GM19328 (cell line): ENCODE results near the gene ZNF280A.
"Not testable (repeated sequence)": the region's sequence is repeated elsewhere in the genome, so short reads cannot be mapped to it uniquely, and the experiment has no call there.

Experiments used
- ATAC-seq: cut with Tn5 transposase; IDR thresholded peaks from one replicate; pipeline ENCODE4 v1.9.1; 2021; ENCODE audit warnings: mild to moderate bottlenecking, moderate library complexity; ENCODE audit not compliant: unreplicated experiment

The ZNF280A gene

DNA sequence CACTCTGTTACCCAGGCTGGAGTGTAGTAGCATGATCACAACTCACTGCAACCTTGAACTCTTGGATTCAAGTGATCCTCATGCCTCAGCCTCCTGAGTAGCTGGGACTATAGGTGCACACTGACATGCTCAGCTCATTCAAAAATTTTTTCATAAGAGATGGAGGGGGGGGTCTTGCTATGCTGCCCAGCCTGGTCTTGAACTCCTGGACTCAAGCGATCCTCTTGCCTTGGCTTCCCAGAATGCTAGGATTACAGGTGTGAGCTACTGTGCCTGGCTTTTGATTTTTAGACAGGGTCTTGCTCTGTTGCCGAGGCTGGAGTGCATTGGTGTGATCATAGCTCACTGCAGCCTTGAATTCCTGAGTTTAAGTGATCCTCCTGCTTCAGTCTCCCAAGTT lies 25.0 kb upstream of the ZNF280A start:
- no peak for ATAC-seq

DNA sequence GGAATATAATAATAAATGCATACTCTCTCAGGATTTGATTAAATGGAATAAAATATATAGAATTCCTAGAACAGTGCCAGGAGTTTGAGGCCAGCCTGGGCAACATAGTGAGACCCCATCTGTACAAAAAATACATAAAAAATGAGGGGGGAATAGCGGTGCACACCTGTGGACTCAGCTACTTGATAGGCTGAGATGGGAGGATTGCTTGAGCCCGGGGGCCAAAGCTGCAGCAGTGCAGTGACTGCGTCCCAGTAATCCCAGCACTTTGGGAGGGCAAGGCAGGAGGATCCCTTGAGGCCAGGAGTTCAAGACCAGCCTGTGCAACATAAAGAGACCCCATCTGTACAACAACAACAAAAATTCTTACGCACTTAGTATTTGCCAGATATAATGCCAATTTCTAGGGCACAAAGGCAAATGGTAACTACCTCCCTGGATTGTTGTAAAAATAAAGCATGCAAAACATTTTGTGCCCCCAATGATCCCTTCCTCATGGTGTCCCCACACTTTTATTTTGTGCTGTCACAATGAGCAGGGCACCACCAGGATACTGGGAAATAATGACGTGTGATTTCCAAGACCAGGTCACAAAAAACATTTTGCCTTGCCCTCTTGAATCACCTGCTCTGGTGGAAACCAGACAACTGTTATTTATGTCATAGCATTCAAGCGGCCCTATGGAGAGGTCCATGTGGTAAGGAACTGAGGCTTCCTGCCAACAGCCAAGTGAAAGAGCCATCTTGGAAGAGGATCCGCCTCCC lies 18.3 kb upstream of the ZNF280A start:
- no peak for ATAC-seq

DNA sequence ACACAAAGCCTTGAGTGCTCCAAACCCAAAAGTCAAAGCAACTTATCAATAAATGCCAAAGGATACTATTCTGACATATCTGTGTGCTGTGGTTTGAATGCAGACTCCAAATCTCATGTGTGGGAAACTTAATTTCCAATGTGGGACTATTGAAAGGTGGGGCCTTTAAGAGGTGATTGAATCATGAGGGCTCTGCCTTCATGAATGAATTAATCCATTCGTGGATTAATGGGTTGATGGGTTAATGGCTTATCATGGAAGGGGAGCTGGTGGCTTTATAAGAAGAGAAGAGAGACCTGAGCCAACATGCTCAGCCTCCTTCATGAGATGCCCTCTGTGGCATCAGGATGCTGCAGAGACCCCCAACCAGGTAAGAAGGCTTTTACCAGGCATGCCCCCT lies 16.8 kb upstream of the ZNF280A start:
- ATAC-seq: no peak

DNA sequence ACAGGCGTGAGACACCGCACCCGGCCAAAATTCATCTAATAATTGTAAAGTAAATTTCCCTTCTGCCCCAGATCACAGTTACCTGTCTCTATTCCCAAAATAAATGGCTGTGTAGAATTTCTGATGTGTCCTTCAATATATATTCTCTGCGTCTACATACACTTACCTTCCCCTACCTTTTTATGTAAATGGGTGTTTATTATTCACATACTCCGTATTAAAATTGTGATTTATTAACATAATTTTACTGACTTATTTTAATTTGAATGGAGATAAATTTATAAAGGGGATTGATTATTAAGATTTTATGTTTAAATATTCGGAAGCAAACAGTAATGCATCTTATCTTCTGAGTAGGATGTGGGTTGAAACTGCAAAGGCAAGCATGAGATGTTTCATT lies 16.4 kb upstream of the ZNF280A start:
- no peak for ATAC-seq

DNA sequence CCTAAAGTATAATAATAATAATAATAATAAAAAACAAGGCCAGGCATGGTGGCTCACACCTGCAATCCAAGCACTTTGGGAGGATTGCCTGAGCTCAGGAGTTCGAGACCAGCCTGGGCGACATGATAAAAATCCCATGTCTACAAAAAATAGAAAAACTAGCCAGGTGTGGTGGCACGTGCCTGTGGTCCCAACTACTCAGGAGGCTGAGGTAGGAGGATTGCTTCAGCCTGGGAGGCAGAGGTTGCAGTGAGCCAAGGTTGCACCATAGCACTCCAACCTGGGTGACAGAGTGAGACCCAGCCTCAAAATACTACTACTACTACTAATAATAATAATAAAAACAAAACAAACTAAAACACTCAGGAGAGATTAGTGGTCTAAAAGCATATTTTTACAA lies 15.6 kb upstream of the ZNF280A start:
- ATAC-seq: no peak

DNA sequence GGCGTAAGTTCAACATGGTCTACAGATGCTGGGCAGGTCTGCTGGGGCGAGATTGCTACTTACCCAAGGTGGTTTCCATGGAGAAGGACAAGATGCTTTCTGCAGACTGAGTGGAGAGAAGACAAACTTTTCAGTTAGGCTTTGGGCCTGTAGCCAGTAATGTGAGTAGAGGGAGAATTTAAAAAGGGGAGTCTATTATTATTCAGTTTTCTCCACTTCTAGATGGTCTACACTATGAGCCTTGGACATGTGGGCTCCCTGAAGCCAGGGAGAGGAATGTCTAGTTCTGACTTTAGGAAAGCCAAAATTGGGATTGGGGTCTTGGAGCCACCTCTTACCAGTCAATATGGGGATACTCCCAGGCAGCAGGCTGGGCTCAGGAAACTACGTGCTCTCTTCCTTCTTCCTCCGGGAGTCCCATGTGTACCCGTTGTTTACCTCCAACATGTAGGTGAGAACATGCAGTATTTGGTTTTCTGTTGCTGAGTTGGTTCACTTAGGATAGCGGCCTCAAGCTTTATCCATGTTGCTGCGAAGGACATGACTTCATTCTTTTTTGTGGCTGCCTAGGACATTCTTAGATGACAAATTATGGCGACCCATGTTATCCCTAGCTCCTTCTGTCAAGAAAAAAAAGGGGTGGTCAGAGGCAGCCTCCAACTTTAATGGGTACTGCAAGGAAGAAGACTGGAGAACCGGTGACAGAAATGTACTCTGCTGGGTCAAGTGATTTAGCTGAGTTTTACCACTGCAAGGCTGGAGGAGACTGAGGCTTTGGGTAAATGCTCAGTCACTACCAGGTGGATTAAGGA lies 14.7 kb upstream of the ZNF280A start:
- no peak for ATAC-seq

DNA sequence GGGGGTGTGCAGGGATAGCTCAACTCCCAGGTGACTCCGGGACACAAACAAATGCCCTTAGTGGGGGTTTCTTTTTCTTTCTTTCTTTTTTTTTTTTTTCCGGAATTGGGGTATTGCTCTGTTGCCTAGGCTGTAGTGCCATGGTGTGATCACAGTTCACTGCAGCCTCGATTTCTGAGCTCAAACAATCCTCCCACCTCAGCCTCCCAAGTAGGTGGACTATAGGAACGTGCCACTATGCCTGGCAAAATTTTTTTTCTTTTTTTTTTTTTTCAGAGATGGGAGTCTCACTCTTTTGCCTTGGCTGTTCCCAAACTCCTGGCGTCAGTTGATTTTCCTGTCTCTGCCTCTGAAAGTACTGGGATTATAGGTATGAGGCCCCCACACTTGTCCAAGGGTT lies 13.8 kb upstream of the ZNF280A start:
- ATAC-seq: no peak

DNA sequence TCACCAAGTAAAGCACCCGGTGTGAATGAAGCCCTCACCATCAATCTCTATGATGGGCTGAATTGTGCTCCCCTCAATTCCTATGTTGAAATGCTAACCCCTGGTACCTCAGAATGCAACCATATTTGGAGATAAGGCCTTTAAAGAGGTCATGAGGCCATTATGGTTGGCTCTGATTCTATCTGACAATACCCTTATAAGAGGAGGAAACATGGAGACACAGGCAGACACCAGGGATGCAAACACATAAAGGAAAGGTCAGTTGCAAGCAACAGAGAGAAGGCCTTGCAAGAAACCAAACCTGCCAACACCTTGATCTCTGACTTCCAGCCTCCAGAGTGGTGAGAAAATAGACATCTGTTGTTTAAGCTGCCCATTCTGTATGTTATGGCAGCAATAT lies 13.3 kb upstream of the ZNF280A start:
- ATAC-seq: no peak

DNA sequence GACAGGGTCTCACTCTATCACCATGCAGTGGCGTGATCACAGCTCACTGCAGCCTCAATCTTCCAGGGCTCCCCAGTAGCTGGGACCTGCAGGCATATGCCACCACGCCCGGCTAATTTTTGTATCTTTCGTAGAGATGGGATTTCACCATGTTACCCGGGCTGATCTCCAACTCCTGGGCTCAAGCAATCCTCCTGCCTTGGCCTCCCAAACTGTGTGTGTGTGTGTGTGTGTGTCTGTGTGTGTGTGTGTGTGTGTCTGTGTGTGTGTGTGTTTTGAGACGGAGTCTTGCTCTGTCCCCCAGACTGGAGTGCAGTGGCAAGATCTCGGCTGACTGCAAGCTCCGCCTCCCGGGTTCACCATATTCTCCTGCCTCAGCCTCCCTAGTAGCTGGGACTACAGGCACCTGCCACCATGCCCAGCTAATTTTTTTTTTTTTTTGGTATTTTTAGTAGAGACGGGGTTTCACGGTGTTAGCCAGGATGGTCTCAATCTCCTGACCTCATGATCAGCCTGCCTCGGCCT lies 12.5 kb upstream of the ZNF280A start:
- not testable (repeated sequence) for ATAC-seq

DNA sequence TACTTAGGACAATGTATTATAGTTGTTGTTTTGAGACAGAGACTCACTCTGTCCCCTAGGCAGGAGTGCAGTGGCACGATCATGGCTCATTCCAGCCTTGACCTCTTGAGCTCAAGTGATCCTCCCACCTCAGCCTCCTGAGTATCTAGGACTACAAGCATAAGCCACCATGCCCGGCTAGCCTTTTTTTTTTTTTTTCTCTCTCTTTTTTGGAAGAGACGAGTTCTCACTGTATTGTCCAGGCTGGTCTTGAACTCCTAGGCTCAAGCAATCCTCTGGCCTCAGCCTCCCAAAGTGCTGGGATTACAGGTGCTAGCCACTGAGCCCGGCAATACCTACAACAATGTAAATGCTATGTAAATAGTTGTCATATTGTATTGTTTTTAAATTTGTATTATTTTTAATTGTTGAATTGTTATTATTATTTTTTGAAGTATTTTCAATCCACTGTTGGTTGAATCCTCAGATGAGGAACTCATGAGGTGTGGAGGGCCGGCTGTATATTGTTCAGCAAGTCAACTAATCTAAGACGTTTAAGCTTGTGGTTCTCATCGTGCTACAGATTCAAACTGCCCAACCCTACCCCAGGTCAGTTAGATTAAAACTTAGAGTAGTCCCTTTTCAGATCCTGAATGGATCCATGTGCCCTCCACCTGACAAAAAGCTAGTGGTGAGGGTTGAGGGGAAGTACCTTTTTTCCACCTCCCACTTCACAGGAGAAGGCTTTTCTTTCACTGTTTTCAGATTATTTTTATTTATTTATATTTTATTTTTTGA lies 11.9 kb upstream of the ZNF280A start:
- no peak for ATAC-seq

DNA sequence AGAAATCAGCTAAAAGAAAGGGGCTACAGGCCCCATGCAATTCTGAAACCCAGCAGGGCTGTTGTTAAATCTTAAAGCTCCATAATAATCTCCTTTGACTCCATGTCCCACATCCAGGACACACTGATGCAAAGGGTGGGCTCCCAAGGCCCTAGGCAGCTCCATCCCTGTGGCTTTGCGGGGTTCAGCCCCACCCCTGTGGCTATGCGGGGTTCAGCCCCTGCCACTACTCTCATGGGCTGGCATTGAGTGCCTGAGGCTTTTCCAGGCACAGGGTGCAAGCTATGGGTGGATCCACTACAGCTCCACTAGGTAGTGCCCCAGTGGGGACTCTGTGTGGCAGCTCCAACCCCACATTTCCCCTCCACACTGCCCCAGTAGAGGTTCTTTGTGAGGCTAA lies 8.7 kb upstream of the ZNF280A start:
- no peak for ATAC-seq

DNA sequence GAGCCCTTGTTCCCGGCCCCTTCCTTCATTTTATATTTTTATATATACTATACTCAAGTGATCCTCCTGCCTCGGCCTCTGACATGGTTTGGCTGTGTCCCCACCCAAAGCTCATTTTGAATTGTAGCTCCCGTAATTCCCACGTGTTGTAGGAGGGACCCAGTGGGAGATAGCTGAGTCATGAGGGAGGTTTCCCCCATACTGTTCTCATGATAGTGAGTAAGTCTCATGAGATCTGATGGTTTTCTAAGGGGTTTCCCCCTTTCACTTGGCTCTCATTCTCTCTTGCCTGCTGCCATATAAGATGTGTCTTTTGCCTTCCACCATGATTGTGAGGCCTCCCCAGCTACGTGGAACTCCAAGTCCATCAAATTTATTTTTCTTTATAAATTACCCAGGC lies 7.2 kb upstream of the ZNF280A start:
- ATAC-seq: no peak

DNA sequence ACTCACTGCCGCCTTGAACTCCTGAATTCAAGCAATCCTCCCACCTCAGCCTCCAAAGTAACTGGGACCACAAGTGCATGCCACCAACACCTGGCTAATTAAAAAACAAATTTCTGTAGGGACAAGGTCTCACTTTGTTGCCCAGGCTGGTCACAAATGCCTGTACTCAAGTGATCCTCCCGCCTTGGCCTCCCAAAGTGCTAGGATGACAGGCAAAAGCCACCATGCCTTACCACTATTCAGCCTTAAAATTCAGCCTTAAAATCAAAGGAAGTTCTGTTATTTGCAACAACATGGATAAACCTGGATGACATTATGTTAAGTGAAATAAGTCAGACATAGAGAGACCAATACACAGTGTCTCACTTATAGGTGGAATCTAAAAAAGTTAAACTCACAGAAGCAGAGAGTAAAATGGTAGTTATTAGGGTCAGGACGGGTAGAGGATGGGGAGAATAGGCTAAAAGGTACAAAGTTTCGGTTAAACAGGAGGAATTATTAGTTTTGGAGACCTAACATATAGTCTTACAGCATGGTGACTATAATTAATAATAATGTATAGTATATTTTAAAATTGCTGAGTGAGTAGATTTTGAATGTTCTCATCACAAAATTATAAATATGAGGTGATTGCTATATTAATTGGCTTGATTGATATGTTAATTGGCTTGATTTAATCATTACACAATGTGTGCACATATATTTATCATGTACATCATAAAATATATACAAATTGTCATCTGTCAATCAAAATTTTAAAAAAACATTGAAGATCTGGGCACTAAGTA lies 6.2 kb upstream of the ZNF280A start:
- no peak for ATAC-seq

DNA sequence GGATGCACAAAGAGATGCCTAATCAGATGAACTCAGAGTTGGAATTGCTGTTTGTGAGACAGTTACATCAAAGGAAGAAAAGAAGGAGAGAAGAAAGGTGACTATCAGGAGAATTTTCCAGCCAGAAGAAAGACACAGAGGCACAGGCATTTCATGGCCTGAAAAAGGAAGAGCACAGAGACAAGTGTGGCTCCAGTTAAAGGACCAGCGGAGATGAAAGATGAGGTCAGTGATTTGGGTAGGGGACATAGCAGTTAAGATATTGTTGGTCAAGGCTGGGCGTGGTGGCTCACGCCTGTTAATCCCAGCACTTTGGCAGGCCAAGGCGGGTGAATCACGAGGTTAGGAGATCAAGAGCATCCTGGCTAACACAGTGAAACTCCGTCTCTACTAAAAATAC lies 3.4 kb upstream of the ZNF280A start:
- ATAC-seq: no peak

DNA sequence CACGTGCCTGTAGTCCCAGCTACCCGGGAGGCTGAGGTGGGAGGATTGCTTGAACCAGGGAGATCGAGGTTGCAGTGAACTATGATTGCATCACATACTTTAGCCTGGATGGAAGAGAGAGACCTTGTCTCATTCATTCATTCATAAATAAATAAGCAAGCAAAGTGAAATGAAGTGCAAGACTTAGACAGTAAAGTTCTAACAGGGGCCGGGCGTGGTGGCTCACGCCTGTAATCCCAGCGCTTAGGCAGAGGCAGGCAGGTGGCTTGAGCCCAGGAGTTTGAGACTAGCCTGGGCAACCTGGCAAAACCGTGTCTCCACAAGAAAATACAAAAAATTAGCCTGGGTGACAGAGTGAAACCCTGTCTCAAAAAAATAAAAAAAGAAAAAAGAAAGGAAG lies 1.6 kb upstream of the ZNF280A start:
- no peak for ATAC-seq

DNA sequence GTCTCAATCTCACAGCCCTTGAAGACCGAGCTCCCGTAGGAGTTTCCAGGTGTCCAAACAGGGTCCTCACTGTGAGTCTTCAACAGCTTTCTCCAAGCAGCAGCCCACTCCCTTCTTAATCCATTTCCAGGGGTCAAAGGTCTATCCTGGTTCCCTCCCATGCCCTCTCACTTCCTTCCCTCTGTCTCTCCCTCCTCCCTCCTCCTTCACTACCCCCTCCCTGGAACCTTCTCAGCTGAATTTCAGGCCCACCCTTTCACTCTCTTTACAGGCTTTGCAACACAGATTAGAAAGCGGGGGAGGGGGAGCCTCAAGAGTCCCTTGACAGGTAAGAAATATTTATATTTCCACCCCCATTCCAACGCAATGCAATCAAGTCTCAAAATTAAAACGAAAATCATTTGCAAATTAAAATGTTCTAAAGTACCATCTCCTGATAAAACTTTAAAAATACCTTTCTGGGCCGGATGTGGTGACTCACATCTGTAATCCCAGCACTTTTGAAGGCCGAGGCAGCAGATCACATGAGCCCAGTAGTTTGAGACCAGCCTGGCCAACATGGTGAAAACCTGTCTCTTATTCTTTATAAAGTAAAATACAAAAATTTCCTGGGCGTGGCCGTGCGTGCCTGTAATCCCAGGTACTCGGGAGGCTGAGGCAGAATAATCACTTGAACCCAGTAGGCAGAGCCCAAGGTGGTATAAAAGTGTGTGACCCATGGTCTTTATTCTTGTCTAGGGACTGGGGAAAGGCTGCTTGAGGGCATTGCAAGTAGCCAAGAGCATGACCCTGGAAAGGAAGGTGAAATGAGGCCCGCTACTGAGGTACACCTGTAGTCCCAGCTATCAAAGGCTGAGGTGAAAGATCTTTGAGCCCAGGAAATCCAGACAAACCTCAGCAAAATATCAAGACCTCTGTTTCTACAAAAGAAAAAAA lies 865 bp upstream of the ZNF280A start:
- ATAC-seq: no peak

DNA sequence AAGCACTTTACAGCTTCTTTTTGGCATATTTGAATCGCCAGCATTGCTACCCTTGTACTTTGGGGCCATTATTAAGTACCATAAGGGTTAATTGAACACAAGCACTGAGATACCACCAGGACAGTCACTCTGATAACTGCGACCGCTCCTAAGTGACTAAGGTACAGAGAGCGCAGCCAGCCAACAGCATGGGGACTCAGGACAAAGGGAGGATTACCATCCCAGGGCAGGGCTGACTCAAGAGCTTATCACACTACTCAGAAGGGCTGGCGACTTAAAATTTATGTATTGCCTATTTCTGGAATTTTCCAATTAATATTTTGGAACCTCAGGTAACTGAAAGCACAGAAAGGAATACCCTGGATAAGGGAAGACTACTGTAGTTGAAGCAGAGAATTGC lies 479 bp downstream of the ZNF280A start:
- no peak for ATAC-seq

DNA sequence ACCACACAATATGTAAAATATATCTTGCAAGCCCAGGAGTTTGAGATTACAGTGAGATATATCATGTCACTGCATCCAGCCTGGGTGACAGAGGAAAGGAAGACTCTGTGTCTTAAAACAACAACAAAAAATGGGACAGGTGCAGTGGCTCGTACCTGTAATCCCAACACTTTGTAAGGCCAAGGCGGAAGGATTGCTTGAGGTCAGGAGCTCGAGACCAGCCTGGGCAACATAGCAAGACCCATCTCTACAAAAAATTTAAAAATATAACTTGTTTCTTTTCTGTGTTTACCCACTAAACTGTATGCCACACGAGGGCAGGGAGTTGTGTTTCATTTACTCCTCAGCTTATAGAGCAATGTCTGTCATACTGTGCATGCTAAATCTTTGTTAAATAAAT lies 3.1 kb downstream of the ZNF280A start:
- ATAC-seq: no peak

DNA sequence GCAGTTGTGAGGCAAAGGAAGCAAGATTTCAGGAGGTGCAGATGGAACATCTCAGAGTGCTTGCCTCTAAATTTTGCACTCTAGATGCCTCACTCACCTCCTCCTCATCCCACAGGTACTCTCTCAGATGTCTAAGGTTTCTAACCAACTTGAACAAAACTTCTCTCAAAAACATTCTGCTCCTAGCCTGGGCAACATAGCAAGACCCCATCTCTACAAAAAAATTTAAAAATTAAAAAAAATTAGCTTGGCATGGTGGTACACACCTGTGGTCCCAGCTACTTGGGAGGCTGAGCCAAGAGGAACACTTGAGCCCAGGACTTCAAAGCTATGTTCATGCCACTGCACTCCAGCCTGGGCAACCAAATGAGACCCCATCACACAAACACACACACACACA lies 4.2 kb downstream of the ZNF280A start:
- ATAC-seq: no peak

DNA sequence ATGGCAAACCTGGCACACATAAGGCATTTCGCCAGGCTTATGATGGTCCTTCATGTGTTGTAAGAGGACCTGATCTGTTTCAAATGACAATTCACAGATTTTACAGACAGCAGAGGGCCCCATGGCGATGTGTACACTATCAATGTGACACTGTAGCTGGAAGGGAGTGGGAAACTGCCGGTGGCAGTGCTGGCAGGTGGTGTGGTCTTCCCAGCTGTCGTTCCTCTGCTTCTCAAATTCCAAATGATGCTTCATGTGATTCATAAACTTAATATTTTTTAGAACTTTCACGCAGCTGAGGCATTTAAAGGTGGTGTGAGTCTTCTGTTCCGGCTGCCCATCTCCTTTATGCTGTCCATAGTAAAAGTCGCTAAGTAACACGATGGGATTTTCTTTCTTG lies 5.6 kb downstream of the ZNF280A start:
- ATAC-seq: not testable (repeated sequence)
